Neural cell (in vitro differentiated cells): ENCODE data around the gene TMC7. TPM values are rescaled to one million over a fixed set of nuclear protein-coding genes. Genes with fewer than 3 reads are reported as not detected.

Experiments used
- H2AFZ ChIP-seq: fragments of 200-600, 300-800 bp; sonication (generic), shearing (Covaris generic); 2 replicates; pipeline ENCODE4 v1.6.0; 2014; ENCODE audit warnings: low read depth, mild to moderate bottlenecking, antibody characterized with exemption, low read length, moderate library complexity
- H3F3A ChIP-seq: fragments of 200-600 bp; shearing (Covaris generic); 2 replicates; pipeline ENCODE4 v1.6.1; 2016; ENCODE audit warnings: mild to moderate bottlenecking, moderate library complexity, mixed read lengths, antibody characterized with exemption, low read length; ENCODE audit not compliant: insufficient read depth, poor library complexity, severe bottlenecking
- H3K27ac ChIP-seq: fragments of 200-600, 300-800 bp; sonication (generic), shearing (Covaris generic); 2 replicates; pipeline ENCODE4 v1.5.1; 2014; ENCODE audit warnings: mild to moderate bottlenecking, low read length, moderate library complexity
- H3K27me3 ChIP-seq: fragments of 300-800, 200-600 bp; sonication (generic), shearing (Covaris generic); 2 replicates; pipeline ENCODE4 v1.6.0; 2014; ENCODE audit warnings: mild to moderate bottlenecking, low read depth, low read length, moderate library complexity; ENCODE audit not compliant: insufficient read depth
- H3K36me3 ChIP-seq: fragments of 300-800, 200-600 bp; sonication (generic), shearing (Covaris generic); 2 replicates; pipeline ENCODE4 v1.5.1; 2014; ENCODE audit warnings: mild to moderate bottlenecking, antibody characterized with exemption, low read length, moderate library complexity; ENCODE audit not compliant: insufficient read depth
- H3K4me2 ChIP-seq: fragments of 300-800, 200-600 bp; sonication (generic), shearing (Covaris generic); 2 replicates; pipeline ENCODE4 v1.6.0; 2014; ENCODE audit warnings: mild to moderate bottlenecking, low read length
- H3K4me3 ChIP-seq: fragments of 300-800, 200-600 bp; sonication (generic), shearing (Covaris generic); 2 replicates; pipeline ENCODE4 v1.5.1; 2014; ENCODE audit warnings: mild to moderate bottlenecking, low read length, moderate library complexity
- H3K79me2 ChIP-seq: fragments of 200-600 bp; shearing (Covaris generic); replicated peaks from 2 replicates; pipeline ENCODE4 v1.6.0; 2014; ENCODE audit warnings: mild to moderate bottlenecking, low read length, moderate library complexity; ENCODE audit not compliant: insufficient read depth
- H3K9ac ChIP-seq: fragments of 300-800, 200-600 bp; sonication (generic), shearing (Covaris generic); 2 replicates; pipeline ENCODE4 v1.6.1; 2016; ENCODE audit warnings: mild to moderate bottlenecking, low read length, mixed read lengths
- H3K9me2 ChIP-seq: fragments of 200-600 bp; shearing (Covaris generic); 2 replicates; pipeline ENCODE4 v1.6.1; 2016; ENCODE audit warnings: mild to moderate bottlenecking, low read length, mixed read lengths; ENCODE audit not compliant: insufficient read depth
- H3K9me3 ChIP-seq: fragments of 200-600, 300-800 bp; sonication (generic), shearing (Covaris generic); 2 replicates; pipeline ENCODE4 v1.6.1; 2016; ENCODE audit warnings: mild to moderate bottlenecking, mixed run types, low read length, moderate library complexity, mixed read lengths
- H4K20me1 ChIP-seq: fragments of 200-600 bp; shearing (Covaris generic); 2 replicates; pipeline ENCODE4 v1.6.1; 2016; ENCODE audit warnings: mild to moderate bottlenecking, mixed run types; ENCODE audit not compliant: insufficient read depth
- CTCF ChIP-seq: fragments of 450-650 bp; IDR thresholded peaks from 2 replicates; pipeline ENCODE4 v1.5.1; 2014; ENCODE audit warnings: antibody characterized with exemption, mild to moderate bottlenecking, moderate library complexity; ENCODE audit not compliant: poor library complexity, severe bottlenecking
- EP300 ChIP-seq: fragments of 450-650 bp; conservative IDR thresholded peaks from 2 replicates; pipeline ENCODE4 v1.6.1; 2014; ENCODE audit warnings: antibody characterized with exemption, mild to moderate bottlenecking, moderate library complexity; ENCODE audit not compliant: poor library complexity, severe bottlenecking
- EZH2 ChIP-seq: fragments of 200-600, 300-800 bp; shearing (Covaris generic), sonication (generic); IDR thresholded peaks from 2 replicates; pipeline ENCODE4 v1.6.1; 2014; ENCODE audit warnings: antibody characterized with exemption, low read length, borderline replicate concordance, mild to moderate bottlenecking; ENCODE audit not compliant: insufficient read depth, poor library complexity, severe bottlenecking
- MXI1 ChIP-seq: fragments of 450-650 bp; conservative IDR thresholded peaks from 2 replicates; pipeline ENCODE4 v1.6.1; 2014; ENCODE audit warnings: antibody characterized with exemption, mild to moderate bottlenecking; ENCODE audit not compliant: poor library complexity, severe bottlenecking
- POLR2AphosphoS5 ChIP-seq: IDR thresholded peaks from 2 replicates; pipeline ENCODE4 v1.6.1; 2012
- RAD21 ChIP-seq: fragments of 450-650 bp; conservative IDR thresholded peaks from 2 replicates; pipeline ENCODE4 v1.6.1; 2014; ENCODE audit warnings: antibody characterized with exemption, mild to moderate bottlenecking, moderate library complexity
- SMC3 ChIP-seq: fragments of 450-650 bp; conservative IDR thresholded peaks from 2 replicates; pipeline ENCODE4 v1.6.1; 2014; ENCODE audit warnings: antibody characterized with exemption, mild to moderate bottlenecking, moderate library complexity; ENCODE audit not compliant: poor library complexity
- TAF1 ChIP-seq: IDR thresholded peaks from 2 replicates; pipeline ENCODE4 v1.6.1; 2012; ENCODE audit warnings: low read depth
- polyA plus RNA-seq: library from polyadenylated mRNA; depleted of rRNA; stranded (reverse); fragments of >200 nt; gene quantifications from 2 replicates; pipeline ENCODE4 v1.2.3, GENCODE V29; 2014
- TF ChIP-seq, protein P1 (sequence below): IDR thresholded peaks from 2 replicates; pipeline ENCODE4 v1.6.1; 2012; ENCODE audit warnings: borderline replicate concordance

The TMC7 gene
- polyA plus RNA-seq, 1 donor from 2014 or later, result 3.5 TPM

- Histone ChIP-seq H3F3A (no peaks in the 10 kb centered on the region), H3K9ac (no peak overlapping the region), H3K36me3 (peaks cover 3% of the 10 kb centered on the region), H2AFZ (no peak overlapping the region), H3K27ac (no peak overlapping the region), H4K20me1 (no peaks in the 10 kb centered on the region), H3K27me3 (no peaks in the 10 kb centered on the region), H3K9me3 (peaks cover 6% of the 10 kb centered on the region), H3K4me3 (no peak overlapping the region), H3K4me2 (no peak overlapping the region), H3K9me2 (no peaks in the 10 kb centered on the region), H3K79me2 (no peaks in the 10 kb centered on the region)
- no peak for TF ChIP-seq MXI1
- TF ChIP-seq CTCF, result no peak
- no peak for TF ChIP-seq POLR2AphosphoS5
- TF ChIP-seq, protein P1, sequence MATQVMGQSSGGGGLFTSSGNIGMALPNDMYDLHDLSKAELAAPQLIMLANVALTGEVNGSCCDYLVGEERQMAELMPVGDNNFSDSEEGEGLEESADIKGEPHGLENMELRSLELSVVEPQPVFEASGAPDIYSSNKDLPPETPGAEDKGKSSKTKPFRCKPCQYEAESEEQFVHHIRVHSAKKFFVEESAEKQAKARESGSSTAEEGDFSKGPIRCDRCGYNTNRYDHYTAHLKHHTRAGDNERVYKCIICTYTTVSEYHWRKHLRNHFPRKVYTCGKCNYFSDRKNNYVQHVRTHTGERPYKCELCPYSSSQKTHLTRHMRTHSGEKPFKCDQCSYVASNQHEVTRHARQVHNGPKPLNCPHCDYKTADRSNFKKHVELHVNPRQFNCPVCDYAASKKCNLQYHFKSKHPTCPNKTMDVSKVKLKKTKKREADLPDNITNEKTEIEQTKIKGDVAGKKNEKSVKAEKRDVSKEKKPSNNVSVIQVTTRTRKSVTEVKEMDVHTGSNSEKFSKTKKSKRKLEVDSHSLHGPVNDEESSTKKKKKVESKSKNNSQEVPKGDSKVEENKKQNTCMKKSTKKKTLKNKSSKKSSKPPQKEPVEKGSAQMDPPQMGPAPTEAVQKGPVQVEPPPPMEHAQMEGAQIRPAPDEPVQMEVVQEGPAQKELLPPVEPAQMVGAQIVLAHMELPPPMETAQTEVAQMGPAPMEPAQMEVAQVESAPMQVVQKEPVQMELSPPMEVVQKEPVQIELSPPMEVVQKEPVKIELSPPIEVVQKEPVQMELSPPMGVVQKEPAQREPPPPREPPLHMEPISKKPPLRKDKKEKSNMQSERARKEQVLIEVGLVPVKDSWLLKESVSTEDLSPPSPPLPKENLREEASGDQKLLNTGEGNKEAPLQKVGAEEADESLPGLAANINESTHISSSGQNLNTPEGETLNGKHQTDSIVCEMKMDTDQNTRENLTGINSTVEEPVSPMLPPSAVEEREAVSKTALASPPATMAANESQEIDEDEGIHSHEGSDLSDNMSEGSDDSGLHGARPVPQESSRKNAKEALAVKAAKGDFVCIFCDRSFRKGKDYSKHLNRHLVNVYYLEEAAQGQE, result no peak
- TF ChIP-seq RAD21, result no peak
- TF ChIP-seq EP300, result no peak
- TF ChIP-seq TAF1, result no peak
- TF ChIP-seq SMC3, result no peak
- no peak for TF ChIP-seq EZH2
Observed at GRCh38 chr16:19020689-19021088, 37.0 kb downstream of the TMC7 start.

DNA sequence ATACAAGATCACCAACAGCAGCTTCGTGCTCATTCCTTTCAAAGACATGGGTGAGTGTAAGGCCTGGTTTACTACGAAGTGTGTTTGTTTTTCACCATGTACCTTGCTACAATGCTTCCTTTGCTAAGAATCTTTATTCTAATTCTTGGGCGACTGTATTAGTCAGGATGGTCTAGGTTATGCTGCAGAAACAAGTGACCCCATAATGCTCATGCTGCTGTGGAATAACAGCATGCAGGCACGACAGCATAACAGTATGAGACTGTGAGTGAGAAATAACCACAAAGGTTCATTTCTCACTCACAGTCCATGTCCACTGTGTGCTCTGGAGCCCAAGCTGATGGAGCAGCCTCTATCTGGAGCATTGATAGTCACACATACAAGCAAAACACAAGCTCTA is 38.0 kb downstream of the TMC7 start:
- Histone ChIP-seq H3K27me3 (no peaks in the 10 kb centered on the region), H3K9me3 (peaks cover 6% of the 10 kb centered on the region), H3K27ac (no peak overlapping the region), H2AFZ (no peak overlapping the region), H3F3A (no peaks in the 10 kb centered on the region), H3K79me2 (no peaks in the 10 kb centered on the region), H4K20me1 (no peaks in the 10 kb centered on the region), H3K36me3 (peaks cover 3% of the 10 kb centered on the region), H3K4me2 (no peak overlapping the region), H3K9me2 (no peaks in the 10 kb centered on the region), H3K4me3 (no peak overlapping the region), H3K9ac (no peak overlapping the region)
- TF ChIP-seq POLR2AphosphoS5, result no peak
- no peak for TF ChIP-seq SMC3
- TF ChIP-seq MXI1, result no peak
- TF ChIP-seq TAF1, result no peak
- no peak for TF ChIP-seq EZH2
- TF ChIP-seq RAD21, result no peak
- TF ChIP-seq EP300, result no peak
- TF ChIP-seq, protein P1, result no peak
- TF ChIP-seq CTCF, result no peak
